ENCODE results near the gene RAD52. TPM values are rescaled to one million over a fixed set of nuclear protein-coding genes. Genes with fewer than 3 reads are reported as not detected.
"Not testable (repeated sequence)": the region's sequence is repeated elsewhere in the genome, so short reads cannot be mapped to it uniquely, and the experiment has no call there.

The RAD52 gene
- total RNA-seq, 2 donors from 2014 or later: 7.9 to 10.5 TPM

DNA sequence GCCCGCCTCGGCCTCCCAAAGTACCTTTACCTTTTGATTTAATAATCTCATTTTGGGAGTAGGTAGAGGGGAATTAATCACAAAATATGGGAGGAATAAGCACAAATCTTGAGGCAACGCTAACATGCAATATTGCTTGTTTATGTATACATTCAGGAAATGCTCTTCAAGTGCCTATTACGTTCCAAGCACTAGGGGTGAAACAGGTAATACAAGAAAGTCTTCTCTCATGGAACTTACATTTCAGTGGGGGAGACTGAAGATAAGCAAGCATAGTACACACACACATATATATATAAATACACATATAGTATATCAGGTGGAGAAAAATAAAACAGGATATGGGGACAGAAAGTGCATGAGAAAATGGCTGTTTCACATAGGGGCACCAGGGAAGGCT is 22.5 kb upstream of the RAD52 start:
- intact Hi-C loops (cut with DNase I): no loop called here
- no peak for DNase-seq (ENCODE audit: low spot score)

DNA sequence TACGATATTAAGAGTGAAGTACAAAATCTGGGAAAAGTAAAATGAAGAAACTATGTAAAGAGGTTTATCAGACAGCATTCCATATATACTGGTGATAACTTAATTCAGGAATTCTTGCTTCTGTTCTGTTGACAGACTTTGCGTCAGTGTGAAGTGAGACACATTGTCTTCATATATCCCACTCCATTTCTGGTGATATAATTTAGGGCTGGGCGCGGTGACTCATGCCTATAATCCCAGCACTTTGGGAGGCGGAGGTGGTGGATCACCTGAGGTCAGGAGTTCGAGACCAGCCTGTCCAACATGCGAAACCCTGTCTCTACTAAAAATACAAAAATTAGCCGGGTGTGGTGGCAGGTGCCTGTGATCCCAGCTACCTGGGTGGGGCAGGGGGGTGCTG is 20.3 kb upstream of the RAD52 start:
- intact Hi-C loops (cut with DNase I): loop anchor here in 1 of 2 donors (10.0 kb wide), 1 partner anchor 315 kb away; no protein-coding TSS in a partner anchor
- DNase-seq (ENCODE audit: low spot score): no peak

DNA sequence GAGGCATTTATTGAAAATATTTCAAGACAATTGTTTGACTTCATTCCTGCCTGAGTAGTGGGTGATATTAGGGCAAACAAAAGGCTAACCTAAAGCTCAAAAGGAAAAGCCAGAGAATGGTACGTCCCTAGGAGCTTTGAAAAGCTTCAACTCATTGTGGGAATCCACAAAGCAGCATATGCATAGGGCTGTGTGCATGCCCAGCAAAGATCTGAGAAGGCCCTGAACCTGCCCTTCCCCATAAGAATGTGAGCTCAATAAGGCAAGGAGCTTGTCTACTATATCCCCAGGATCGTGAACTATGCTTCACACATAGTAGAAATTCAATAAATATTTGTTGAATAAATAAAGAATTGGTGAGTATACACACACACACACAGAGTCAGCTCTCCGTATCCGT is 19.1 kb upstream of the RAD52 start:
- DNase-seq (ENCODE audit: low spot score): no peak
- intact Hi-C loops (cut with DNase I): loop anchor here in 1 of 2 donors (10.0 kb wide), 1 partner anchor 314 kb away; no protein-coding TSS in a partner anchor

DNA sequence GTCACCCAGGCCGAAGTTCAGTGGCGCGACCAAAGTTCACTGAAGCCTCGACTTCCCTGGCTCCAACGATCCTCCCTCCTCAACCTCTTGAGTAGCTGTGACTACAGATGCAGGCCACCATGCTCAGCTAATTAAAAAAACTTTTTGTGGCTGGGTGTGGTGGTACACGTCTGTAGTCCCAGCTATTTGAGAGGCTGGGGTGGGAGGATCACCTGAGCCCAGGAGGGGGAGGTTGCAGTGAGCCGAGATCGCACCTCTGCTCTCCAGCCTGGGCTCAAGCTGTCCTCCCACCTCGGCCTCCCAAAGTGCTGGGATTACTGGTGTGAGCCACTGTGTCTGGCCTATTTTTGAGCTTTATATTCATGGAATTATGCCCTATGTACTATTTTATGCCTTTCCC is 18.1 kb upstream of the RAD52 start:
- intact Hi-C loops (cut with DNase I): loop anchor here in 1 of 2 donors (10.0 kb wide), 1 partner anchor 313 kb away; no protein-coding TSS in a partner anchor
- no peak for DNase-seq (ENCODE audit: low spot score)

DNA sequence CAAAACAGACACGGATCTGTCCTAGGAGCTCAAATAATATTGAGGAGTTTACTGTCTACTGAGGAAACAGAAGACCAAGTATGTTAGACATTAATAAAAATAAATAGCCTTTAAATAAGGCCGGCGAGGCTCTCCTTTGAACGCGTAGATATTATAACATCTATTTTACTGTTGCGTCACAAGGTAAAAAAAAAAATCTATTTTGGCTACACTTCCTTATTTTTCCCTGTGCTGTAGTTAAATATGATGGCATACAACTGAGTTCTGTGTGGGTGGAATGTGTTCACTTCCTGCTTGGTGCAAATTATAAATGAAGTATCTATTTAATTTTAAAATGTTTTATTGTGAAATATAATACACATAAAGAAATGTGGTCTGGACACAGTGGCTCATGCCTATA is 17.2 kb upstream of the RAD52 start:
- no peak for DNase-seq (ENCODE audit: low spot score)
- intact Hi-C loops (cut with DNase I): loop anchor here in 1 of 2 donors (10.0 kb wide), 1 partner anchor 312 kb away; no protein-coding TSS in a partner anchor

DNA sequence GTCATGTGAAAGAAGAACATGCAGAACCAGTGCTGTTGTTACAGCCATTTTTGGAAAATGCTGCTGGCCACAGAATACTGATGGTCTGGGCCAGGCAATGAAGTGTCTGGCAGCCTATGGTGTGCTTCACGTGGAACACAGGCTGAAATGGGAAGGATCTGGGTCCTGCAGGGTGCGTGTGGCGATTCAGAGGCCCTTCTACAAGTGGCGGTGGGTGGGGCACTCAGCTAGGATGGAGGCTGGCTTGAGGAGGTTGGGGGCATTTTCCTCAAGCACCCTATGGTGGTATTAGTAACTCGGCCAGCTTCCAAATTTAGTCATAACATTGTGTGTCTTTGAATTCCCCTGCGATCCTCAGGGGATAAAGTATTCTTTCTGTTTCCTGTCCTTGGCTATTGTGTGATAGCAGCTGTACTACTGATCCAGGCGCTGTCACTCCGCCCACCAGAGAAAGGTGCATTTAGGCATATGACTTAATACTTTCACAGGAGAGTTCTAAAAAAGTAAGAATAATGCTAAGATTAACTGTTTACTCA is 9.2 kb upstream of the RAD52 start:
- no peak for DNase-seq (ENCODE audit: low spot score)
- intact Hi-C loops (cut with DNase I): loop anchor here in 1 of 2 donors (10.0 kb wide), 1 partner anchor 394 kb away; no protein-coding TSS in a partner anchor

DNA sequence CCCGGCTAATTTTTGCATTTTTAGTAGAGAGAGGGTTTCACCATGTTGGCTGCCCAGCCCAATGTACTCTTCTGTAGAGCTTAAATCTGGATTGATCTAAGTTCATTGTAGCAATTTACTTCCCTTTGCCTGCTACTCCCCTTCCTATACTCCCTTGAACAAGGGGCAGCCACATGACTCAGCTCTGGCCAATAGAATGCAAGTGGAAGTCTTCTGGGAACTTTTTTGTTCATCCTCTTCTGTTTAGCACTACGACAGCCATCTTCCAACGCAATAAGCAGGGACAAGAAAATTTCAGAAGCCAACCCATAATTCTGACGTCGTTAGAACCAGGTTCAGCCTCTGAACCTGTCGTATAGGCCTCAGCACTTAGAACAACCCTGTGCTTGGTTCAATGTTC is 6.4 kb upstream of the RAD52 start:
- intact Hi-C loops (cut with DNase I): loop anchor here in 1 of 2 donors (10.0 kb wide), 1 partner anchor 391 kb away; no protein-coding TSS in a partner anchor
- no peak for DNase-seq (ENCODE audit: low spot score)

DNA sequence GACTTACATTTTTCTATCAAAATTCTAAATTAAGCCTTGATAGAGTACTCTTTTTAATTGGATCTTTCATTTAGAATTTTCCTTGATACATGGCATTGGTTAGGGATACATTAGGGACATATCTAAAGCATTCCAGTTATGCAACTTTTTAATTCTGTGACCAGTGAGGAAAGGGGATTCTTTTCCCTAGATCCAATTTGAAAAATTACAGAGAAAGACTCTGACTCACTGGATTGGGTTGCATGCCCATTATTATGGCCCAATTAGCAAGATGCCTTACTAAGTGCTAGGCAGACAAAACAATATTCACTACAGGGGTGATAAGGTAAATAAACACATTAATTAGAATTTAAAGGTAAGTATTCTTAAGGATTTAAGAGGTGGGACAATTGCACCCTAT is 5.2 kb upstream of the RAD52 start:
- intact Hi-C loops (cut with DNase I): loop anchor here in 1 of 2 donors (10.0 kb wide), 1 partner anchor 390 kb away; no protein-coding TSS in a partner anchor
- no peak for DNase-seq (ENCODE audit: low spot score)

DNA sequence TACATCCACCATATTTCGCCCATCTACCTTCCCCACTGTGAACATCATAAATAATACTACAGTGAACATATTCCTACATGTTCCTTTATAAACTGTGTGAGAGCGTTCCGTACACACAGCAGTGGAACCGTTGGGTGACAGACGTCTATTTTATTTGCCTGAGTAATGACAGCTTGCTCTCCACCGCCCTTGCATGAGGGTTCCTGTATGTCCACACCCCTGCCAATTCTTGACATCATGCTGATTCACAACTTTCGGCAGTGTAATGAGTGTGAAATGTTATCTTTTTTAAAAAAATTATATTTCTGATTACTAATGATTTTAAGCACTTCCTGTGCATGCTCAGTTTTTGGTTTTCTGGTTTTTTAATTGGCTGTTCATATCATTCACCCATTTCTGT is 4.3 kb upstream of the RAD52 start:
- intact Hi-C loops (cut with DNase I): loop anchor here in 1 of 2 donors (10.0 kb wide), 1 partner anchor 389 kb away; no protein-coding TSS in a partner anchor
- no peak for DNase-seq (ENCODE audit: low spot score)

DNA sequence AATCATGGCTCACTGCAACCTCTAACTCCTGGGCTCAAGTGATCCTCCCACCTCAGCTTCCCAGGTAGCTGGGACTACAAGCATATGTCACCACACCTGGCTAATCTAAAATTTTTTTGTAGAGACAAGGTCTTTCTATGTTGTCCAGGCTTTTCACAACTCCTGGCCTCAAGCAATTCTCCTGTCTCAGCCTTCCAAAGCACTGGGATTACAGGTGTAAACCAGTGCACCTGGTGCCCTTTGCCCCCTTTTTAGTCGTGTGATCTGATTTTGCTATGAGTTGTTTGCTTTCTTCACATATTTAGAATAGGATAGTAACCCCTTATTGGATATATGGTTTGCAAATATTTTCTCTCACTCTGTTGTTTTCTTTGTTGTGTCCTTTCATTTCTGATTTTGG is 1.7 kb upstream of the RAD52 start:
- no peak for DNase-seq (ENCODE audit: low spot score)
- intact Hi-C loops (cut with DNase I): loop anchor here (2.0 to 10.0 kb wide), 2 partner anchors 14 to 386 kb away; no protein-coding TSS in a partner anchor

DNA sequence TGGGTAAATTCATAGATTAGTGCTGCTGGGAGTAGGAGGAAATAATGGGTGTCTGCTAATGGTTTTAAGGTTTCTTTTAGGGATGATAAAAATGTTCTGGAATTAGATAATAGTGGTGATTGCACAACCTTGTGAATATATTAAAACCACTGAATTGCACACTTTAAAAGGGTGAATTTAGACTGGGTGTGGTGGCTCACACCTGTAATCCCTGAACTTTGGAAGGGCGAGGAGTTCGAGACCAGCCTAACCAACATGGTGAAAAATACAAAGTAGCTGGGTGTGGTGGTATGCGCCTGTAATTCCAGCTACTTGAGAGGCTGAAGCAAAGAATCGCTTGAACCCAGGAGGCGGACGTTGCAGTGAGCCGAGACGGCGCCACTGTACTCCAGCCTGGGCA is 1.3 kb downstream of the RAD52 start:
- intact Hi-C loops (cut with DNase I): no loop called here
- DNase-seq (ENCODE audit: low spot score): no peak

DNA sequence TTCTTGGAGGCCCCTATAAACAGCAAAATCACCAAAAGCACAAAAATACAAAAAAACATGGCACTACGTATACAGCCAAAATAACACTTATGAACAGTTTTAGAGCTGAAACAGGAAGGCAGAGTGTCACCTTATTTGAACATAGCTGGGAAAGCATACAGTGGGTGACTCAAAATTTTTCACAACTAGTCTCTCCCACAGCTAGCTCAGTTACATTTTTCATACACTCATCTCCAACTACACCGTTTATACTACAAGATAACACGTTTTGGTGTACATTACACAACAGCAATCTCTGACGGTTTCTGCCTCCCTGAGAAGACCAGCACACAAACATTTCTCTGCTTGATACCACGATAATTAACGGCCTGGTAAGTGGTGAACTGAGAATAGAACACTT is 2.9 kb downstream of the RAD52 start:
- DNase-seq (ENCODE audit: low spot score): no peak
- intact Hi-C loops (cut with DNase I): no loop called here

DNA sequence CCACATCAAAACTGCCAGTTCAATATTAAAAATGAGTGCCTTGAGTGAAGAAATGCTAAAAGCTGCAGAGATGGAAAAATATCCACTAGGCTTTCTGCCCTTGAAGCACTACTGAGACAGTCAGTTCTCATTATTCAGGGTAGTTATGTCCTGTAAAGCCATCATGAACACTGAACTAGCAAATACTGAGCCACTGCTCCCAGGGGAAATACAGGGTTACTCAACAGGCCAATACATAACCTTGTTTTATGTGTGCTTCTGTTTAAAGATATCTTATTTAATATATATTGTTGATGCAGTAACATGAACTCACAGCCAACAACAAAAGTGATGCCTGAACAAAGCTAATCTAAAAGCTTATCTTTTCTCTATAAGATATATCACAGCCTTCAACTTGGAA is 3.3 kb downstream of the RAD52 start:
- DNase-seq (ENCODE audit: low spot score): no peak
- intact Hi-C loops (cut with DNase I): no loop called here

DNA sequence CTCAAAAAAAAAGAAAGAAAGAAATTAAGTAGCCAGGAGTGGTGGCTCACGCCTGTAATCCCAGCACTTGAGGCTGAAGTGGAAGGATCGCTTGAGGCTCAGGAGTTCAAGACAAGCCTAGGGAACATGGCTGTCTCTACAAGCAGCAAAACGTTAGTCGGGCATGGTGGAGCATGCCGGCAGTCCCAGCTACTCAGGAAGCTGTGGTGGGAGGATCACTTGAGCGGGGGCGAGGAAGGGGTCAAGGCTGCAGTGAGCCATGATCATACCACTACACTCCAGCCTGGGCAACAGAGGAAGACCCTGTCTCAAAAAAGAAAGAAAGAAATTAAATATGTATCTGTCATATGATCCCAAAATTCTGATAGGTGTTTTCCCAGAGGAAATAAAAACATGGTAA is 5.3 kb downstream of the RAD52 start:
- intact Hi-C loops (cut with DNase I): no loop called here

DNA sequence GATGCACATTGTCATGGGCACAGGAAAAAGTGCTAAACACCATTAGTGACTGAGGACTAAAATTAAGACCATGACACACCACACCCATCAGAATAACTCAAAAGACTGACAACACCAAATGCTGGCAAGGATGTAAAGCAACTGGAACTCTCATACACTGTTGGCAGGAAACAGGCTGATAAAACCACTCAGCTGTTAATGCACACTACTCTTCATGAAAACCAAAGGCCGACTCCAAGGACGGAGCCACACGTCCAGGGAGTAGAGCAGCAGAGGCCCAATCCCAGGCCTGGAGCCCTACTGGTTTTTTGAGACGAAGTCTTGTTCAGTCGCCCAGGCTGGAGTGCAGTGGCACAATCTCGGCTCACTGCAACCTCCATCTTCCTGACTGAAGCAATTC is 6.4 kb downstream of the RAD52 start:
- DNase-seq (ENCODE audit: low spot score): no peak
- intact Hi-C loops (cut with DNase I): no loop called here

More for the DNA sequence above, 5.3 kb downstream of the RAD52 start:
- DNase-seq (ENCODE audit: low spot score): no peak

DNA sequence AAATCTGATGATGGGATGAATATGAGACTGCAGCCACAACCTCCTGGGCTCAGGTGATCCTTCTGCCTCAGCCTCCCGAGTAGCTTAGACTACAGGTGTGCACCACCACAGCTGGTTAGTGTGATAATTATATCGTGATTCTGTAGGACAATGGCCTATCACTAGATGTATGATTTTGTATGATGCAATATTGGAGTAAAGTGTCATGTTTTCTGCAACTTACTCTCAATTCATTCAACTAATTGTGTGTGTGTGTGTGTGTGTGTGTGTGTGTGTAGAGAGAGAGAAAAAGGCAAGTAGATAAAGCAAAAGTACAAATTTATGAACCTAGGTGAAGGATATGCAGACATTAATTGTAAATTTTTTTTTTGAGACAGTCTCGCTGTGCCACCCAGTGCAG is 10.7 kb downstream of the RAD52 start:
- no peak for DNase-seq (ENCODE audit: low spot score)
- intact Hi-C loops (cut with DNase I): no loop called here

DNA sequence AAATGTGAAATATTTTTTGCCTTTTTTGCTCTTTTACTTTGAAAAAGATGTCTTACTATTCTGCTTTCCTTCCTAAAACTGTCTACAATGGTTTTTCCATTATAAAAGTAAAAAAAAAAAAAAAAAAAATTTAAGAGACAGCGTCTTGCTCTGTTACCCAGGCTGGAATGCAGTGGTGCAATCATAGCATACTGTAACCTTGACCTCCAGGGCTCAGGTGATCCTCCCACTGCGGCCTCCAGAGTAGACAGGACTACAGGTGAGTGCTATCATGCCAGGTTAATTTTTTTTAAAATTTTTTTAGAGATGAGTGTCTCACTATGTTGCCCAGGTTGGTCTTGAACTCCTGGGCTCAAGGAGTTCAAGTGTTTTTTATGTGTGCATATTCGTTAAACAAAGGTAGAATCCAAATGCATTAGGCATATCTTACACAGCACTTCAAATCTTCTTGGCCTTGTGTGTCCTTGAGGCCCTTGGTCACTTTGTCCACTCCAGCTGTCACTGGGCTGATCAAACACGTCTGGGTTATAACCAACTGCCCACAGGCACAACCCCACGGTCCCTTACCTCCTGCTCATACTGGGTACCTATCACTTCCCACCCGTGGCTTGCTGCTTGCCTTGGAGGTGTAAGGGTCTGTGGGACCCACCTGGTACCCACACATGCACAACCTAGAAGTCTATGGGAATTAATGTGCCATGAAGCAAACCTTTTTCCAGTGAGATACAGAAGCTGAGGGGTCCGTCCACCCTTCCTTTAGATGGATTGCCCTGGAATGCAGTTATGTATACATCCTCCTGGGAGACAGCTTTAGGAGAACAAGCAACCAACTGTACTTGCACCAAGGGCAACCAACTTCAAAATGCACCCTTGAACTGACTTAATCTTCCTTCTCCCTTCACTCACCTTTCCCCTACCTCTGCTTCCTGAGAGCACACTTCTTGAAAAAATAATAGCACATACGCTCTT is 12.8 kb downstream of the RAD52 start:
- intact Hi-C loops (cut with DNase I): no loop called here
- peak; percentile 28 for DNase-seq (ENCODE audit: low spot score)

DNA sequence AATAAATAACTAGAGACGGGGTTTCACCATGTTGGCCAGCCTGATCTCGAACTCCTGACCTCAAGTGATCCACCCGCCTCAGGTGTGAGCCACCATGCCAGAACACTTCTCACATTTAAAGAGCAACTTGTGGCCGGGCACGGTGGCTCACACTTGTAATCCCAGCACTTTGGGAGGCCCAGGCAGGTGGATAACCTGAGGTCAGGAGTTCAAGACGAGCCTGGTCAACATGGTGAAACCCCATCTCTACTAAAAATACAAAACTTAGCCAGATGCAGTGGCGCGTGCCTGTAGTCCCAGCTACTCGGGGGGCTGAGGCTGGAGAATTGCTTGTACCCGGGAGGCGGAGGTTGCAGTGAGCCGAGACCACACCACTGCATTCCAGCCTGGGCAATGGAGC is 13.6 kb downstream of the RAD52 start:
- intact Hi-C loops (cut with DNase I): not testable (repeated sequence)
- peak; percentile 42 for DNase-seq (ENCODE audit: low spot score)

DNA sequence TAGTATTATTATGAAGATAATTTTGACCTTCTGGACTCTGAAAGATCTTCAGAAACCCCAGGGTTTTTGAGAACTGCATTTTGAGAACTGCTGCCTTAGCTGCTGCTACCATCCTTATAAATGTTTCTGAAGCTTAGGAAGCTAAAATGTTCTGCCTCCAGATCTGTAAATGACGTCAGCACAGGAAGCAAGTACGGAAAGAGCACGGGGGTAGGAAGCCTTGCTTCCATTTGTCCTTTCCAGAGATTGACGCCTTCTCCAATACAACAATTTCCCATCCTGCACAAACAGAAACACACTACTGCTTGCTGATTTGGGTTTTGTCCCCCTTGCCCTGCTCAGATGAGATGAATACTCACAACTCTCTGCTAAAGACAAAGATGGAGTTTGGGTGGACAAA is 17.9 kb downstream of the RAD52 start:
- no peak for DNase-seq (ENCODE audit: low spot score)
- intact Hi-C loops (cut with DNase I): no loop called here

DNA sequence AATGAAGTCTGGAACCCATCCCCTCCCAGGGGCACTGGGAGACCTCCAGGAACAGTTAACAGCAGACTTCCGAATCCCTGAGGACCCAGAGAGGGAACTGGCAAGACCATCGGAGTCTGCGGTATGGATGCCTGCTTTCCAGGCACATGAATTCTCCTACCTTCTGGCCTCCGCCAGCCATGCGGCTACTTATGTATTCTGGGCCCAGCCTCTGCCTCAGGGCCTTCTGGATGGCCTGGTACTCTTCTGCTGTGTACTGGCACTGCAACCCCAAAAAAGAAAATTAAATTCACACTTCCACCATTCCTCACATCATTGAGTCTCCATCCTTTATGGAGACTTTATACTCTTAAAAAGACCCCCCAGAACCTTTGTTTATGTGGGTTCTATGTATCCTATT is 18.4 kb downstream of the RAD52 start:
- no peak for DNase-seq (ENCODE audit: low spot score)

More for the DNA sequence above, 18.4 kb downstream of the RAD52 start:
- intact Hi-C loops (cut with DNase I): no loop called here
